Measurements from ENCODE around the gene SIN3A.
A peak's percentile ranks its signal among the peaks of the same experiment; 100 is the strongest.

The SIN3A gene

GRCh38 chr15:75369897-75370581, 81.5 kb downstream of the SIN3A start:
- no peak for DNase-seq

GRCh38 chr15:75368689-75369239, 82.7 kb downstream of the SIN3A start:
- DNase-seq, result no peak

GRCh38 chr15:75367913-75368688, 83.4 kb downstream of the SIN3A start, which contains the start of gene MAN2C1:
MAN2C1 (minus strand) TSS chr15:75368607; CDS start chr15:75368583, 24 bp downstream.
- DNase-seq, result peak; percentile 97

- no peak for DNase-seq
These were observed 84.0 kb downstream of the SIN3A start for GRCh38 chr15:75367406-75367912.

- DNase-seq, result no peak
These were observed 84.5 kb downstream of the SIN3A start for GRCh38 chr15:75367006-75367405.

- no peak for DNase-seq
These were observed 85.3 kb downstream of the SIN3A start for GRCh38 chr15:75366163-75366562.

GRCh38 chr15:75364881-75365280, 86.6 kb downstream of the SIN3A start:
- DNase-seq, result no peak

- DNase-seq, result no peak
These were observed 87.7 kb downstream of the SIN3A start for GRCh38 chr15:75363786-75364185.

GRCh38 chr15:75362642-75363249, 88.7 kb downstream of the SIN3A start:
- no peak for DNase-seq

GRCh38 chr15:75361989-75362641, 89.4 kb downstream of the SIN3A start:
- DNase-seq, result no peak

- no peak for DNase-seq
These were observed 90.0 kb downstream of the SIN3A start for GRCh38 chr15:75361361-75361988.

GRCh38 chr15:75360856-75361255, 90.6 kb downstream of the SIN3A start:
- no peak for DNase-seq

GRCh38 chr15:75360391-75360790, 91.1 kb downstream of the SIN3A start:
- DNase-seq, result no peak

- DNase-seq, result no peak
These were observed 91.8 kb downstream of the SIN3A start for GRCh38 chr15:75359537-75360250.

GRCh38 chr15:75358771-75359536, 92.5 kb downstream of the SIN3A start:
- DNase-seq, result no peak

- no peak for DNase-seq
These were observed 93.4 kb downstream of the SIN3A start for GRCh38 chr15:75357976-75358673.

GRCh38 chr15:75356517-75356916, 95.0 kb downstream of the SIN3A start:
- DNase-seq, result no peak

- no peak for DNase-seq
These were observed 95.5 kb downstream of the SIN3A start for GRCh38 chr15:75356006-75356405.

- DNase-seq, result no peak
These were observed 96.1 kb downstream of the SIN3A start for GRCh38 chr15:75355369-75355768.

- DNase-seq, result no peak
These were observed 97.0 kb downstream of the SIN3A start for GRCh38 chr15:75354454-75354853.
